GM12864 (cell line): Measurements from ENCODE around the gene NCSTN.
A peak's percentile ranks its signal among the peaks of the same experiment; 100 is the strongest.

Source experiments
- DNase-seq: peaks from one replicate; pipeline ENCODE4 v3.0.0-alpha.2; 2011; ENCODE audit warnings: low read depth
- H3K4me3 ChIP-seq: 2 replicates; pipeline ENCODE4 v1.5.1; 2011; ENCODE audit warnings: mild to moderate bottlenecking, low read depth, low read length, control low read depth
- CTCF ChIP-seq: IDR thresholded peaks from 2 replicates; pipeline ENCODE4 v1.5.1; 2011; ENCODE audit warnings: low read depth, mild to moderate bottlenecking, moderate library complexity, low read length, control low read depth, inconsistent platforms; ENCODE audit errors: missing control alignments

The NCSTN gene

GRCh38 chr1:160342953-160343869 lies at the start of gene NCSTN, which contains the start of gene COPA:
Gene NCSTN, plus strand, starts transcription at chr1:160343383. Its CDS starts 14 bp downstream, at chr1:160343397.
Gene COPA, minus strand, starts transcription at chr1:160343250. Its CDS starts 80 bp downstream, at chr1:160343170.
- peak; percentile 89 for DNase-seq
- TF ChIP-seq CTCF, result no peak
- peak within 1 kb of the TSS; percentile 93 for H3K4me3 ChIP-seq

GRCh38 chr1:160296036-160296435 lies 47.1 kb upstream of the NCSTN start:
- no peak overlapping the region for H3K4me3 ChIP-seq
- no peak for TF ChIP-seq CTCF
- DNase-seq, result no peak

- DNase-seq, result no peak
- no peak for TF ChIP-seq CTCF
- no peak overlapping the region for H3K4me3 ChIP-seq
Observed at GRCh38 chr1:160300173-160300572, 43.0 kb upstream of the NCSTN start.

GRCh38 chr1:160307118-160307791 lies 35.9 kb upstream of the NCSTN start:
- no peak for TF ChIP-seq CTCF
- no peak for DNase-seq
- H3K4me3 ChIP-seq, result no peak overlapping the region

- no peak for TF ChIP-seq CTCF
- no peak overlapping the region for H3K4me3 ChIP-seq
- DNase-seq, result no peak
Observed at GRCh38 chr1:160308451-160309184, 34.6 kb upstream of the NCSTN start.

GRCh38 chr1:160309185-160309557 lies 34.0 kb upstream of the NCSTN start:
- no peak overlapping the region for H3K4me3 ChIP-seq
- no peak for TF ChIP-seq CTCF
- DNase-seq, result no peak
